ENCODE measurements around the gene GPHN. TPM values are rescaled to one million over a fixed set of nuclear protein-coding genes. Genes with fewer than 3 reads are reported as not detected.

The GPHN gene
- total and polyA plus RNA-seq, 2 of the 8 experiments (the other 6 are each of a cell fraction or from before 2014, with no cell fraction given): 6.0 to 16.0 TPM

GRCh38 chr14:67162385-67162784 is 654.4 kb downstream of the GPHN start (continued):
- TF ChIP-seq CHD7 (IDR thresholded peaks at IDR 0.05; ENCODE audit: insufficient replicate concordance, low read length): no peak
- no peak for TF ChIP-seq BCL11A (IDR thresholded peaks at IDR 0.05; ENCODE audit: low read depth in 2 of 2, low read length in 2 of 2)
- TF ChIP-seq EZH2 (IDR thresholded peaks at IDR 0.05; ENCODE audit: low read depth, low read length, severe bottlenecking): no peak
- peak; percentile 24; the same call in 1 of the 2 replicates for TF ChIP-seq CEBPB (IDR thresholded peaks at IDR 0.05; ENCODE audit: low read depth, low read length)
- TF ChIP-seq SIN3A (conservative IDR thresholded peaks at IDR 0.05 in 1 of 2, IDR thresholded peaks at IDR 0.05 in 1 of 2; ENCODE audit: low read depth in 1 of 2, low read length in 2 of 2): no peak
- TF ChIP-seq SRF (IDR thresholded peaks at IDR 0.05; ENCODE audit: low read depth, low read length): no peak

Measured in H1 (cell line).